COLO829 (cell line): ENCODE measurements around the gene TUBA3D.
"Not testable (repeated sequence)": the region's sequence is repeated elsewhere in the genome, so short reads cannot be mapped to it uniquely, and the experiment has no call there.

Experiments
- DNase-seq: peaks from one replicate; pipeline ENCODE4 v3.0.0; 2012; ENCODE audit warnings: low spot score

TUBA3D gene

GRCh38 chr2:131483981-131484820 lies 8.3 kb downstream of the TUBA3D start:
- DNase-seq, result not testable (repeated sequence)

DNA sequence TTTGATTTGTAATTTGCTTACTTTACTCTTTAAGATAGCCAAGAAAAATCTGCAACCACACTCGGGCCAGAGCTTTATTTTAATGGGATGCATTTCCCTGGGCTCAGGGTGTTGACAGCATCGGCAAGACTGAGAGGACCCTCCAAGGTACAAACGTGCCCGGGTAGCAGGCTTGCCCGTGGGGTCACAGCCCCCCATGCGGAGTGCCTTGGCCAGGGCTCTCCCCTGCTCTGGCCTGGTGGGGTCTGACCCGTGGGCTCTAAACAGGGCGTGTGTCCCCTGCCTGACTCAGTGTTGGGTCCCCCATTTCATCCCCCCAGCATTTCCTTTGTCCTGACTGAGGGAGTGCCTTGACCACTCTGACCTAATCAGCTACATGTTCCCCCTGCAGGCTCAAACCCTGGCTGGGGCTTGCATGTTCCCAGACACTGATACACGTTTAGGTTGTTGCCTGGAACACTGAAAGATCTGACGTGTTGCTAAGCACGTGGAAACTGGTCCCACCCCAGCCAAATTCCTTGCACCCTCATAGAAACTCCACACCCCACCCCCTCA lies 9.1 kb downstream of the TUBA3D start:
- not testable (repeated sequence) for DNase-seq

DNA sequence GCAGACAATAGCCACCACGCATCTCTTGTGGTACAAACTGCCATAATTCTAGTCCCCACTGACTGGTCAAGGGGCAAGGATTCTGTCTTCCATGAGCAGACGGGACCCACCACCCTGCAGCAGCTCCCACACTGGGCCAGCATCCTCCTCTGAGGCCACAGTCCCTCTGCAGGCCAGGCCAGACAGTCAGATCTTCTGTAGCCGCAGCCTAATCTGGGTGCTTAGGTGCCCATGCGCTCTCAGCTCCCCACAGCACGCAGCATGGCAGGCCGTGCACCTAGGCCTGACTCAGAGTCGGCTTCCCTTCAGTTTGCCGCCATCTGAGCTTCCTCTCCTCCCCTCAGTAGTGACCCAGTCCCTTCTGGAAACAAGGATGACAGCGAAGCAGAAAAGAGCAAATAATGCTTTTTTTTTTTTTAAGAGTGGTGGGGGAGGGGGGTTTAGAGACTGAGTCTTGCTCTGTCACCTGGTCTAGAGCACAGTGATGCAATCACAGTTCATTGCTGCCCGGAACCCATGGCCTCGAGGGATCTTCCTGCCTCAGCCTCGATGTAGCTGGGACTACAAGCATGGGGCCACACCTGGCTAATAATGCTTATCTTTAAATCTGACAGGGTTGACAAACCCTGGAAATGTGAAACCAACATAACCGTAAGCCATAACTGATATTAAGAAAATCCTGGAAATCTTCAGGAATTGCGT lies 10.4 kb downstream of the TUBA3D start:
- DNase-seq, result not testable (repeated sequence)

GRCh38 chr2:131488306-131489205 lies 12.6 kb downstream of the TUBA3D start:
- DNase-seq, result no peak

GRCh38 chr2:131490616-131491468 lies 14.9 kb downstream of the TUBA3D start:
- DNase-seq, result not testable (repeated sequence)

GRCh38 chr2:131491469-131491836 lies 15.5 kb downstream of the TUBA3D start:
- not testable (repeated sequence) for DNase-seq

DNA sequence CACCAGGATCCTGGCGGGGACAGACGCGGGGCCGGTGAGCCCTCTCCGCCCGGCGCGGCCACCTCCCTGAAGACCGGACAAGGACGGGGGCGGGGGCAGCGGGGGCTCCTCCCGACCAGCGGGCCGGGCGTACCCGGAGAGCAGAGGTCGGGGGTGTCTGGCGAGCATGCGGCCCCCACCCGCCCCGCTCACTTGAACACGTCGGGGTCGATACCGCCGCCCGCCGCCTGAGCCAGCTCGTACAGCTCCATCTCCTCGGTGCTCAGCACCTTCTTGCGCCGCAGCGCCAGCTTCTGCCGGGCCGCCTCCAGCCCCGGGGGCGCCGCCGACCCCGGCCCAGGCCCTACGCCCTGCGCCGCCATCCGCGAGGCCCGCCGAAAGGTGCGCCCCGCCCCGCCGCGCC lies 16.1 kb downstream of the TUBA3D start, which contains the start of gene MZT2A:
TSS of gene MZT2A (minus strand) at position 383 of the 403 bp plus-strand sequence. CDS start at position 362, 21 bp downstream.
- DNase-seq, result not testable (repeated sequence)

GRCh38 chr2:131492418-131493198 lies 16.7 kb downstream of the TUBA3D start:
- DNase-seq, result peak; percentile 98

DNA sequence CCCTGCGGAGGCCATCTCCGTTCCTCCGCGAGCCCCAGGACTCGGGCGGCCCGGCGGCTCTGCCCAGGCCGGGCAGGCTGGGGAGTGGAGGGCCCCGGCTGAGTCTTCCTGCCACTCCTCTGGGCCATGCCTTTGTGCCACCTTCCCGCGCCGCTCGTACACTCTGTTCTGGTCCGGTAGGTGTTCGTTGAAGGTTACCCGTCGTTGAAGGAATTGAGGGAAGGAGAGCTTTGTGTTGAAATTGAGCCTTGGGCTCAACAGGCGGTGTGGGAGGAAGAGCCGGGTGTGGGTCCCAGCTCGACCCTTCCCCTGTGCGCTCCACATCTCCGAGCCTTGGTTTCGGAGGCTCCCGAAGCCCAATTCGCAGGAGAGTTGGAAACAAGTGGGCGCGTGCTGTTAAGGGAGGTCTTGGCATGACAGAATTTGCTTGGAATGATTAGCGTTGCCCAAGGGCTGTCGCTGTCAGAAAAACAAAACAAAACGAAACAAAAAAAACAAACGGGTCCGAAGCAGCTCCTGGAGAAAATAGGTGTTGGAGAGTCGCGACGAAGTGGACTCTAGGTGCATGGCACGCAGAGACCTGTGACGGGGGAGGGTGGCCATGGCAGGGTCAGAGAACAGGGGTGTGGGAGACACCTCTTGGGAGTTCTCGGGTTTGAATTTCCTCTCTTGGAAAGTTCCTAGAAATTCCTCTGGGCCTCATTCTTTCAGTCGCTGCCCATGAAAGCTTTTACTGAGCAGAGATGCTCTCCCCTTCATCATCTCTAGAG lies 17.5 kb downstream of the TUBA3D start:
- DNase-seq, result no peak

GRCh38 chr2:131495506-131495905 lies 19.6 kb downstream of the TUBA3D start:
- DNase-seq, result not testable (repeated sequence)

DNA sequence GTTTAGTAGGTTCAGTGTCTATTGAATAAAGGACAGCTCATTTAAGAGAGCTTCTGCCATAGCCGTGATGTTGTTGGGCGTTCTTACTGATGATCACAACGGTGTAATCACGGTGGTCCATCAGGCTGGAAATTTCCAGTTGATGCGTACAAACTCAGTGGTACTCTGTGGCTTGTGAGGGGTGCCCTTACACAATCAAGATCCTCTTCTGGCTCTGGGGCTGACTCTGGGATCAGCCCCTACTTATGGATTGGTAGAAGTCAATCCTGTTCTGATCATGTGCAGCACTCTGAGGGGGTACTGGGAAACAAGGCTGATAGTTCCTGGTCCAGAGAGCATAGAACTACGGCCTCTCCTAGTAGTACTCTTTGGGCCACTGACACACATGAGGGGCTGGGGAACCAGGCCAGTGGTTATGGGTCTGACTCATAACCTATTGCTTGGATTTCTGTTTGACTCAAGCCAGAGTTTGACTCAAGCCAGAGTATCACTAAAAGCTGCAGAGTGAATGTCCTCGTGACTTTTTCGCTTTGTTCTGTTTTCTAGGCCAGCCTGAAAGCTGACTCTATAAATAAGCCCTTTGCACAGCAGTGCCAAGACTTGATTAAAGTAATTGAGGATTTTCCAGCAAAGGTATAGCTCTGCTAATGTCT lies 22.5 kb downstream of the TUBA3D start:
- not testable (repeated sequence) for DNase-seq

DNA sequence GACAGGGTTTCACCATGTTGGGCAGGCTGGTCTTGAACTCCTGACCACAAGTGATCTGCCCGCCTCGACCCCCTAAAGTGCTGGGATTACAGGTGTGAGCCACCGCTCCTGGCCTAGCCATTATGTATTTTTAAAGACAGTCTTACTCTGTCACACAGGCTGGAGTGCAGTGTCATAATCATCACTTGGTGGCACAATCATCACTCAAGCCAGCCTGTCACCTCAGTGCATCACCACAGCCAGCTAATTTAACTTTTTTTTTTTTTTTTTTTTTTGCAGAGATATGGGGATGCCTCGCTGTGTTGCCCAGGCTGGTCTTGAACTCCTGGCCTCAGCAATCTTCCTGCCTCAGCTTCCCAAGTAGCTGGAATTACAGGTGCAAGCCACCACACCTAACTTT lies 27.7 kb downstream of the TUBA3D start:
- not testable (repeated sequence) for DNase-seq

- DNase-seq, result not testable (repeated sequence)
These were observed 28.3 kb downstream of the TUBA3D start for GRCh38 chr2:131504082-131504750.

DNA sequence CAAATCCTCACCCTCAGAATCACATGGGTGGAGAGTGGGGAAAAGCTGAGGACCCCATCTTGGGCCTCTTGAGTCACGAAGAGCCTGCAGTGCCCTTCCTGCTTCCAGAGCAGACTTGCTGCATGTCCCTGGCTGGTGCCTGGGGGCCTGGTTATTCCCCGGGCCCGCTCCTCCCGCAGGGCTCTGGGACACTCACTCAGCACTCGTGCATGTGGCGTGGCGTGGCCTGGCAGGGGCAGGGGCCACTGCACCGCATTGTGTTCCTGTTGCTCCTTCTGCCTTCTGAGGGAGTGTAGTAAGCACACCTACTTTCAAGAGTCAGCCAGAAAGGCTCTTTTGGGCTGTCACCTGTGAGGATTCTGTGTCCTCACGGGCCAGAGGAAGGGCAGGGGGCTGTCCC lies 33.7 kb downstream of the TUBA3D start:
- DNase-seq, result no peak

- DNase-seq, result not testable (repeated sequence)
These were observed 35.5 kb downstream of the TUBA3D start for GRCh38 chr2:131511291-131511968.

GRCh38 chr2:131511969-131512870 lies 36.3 kb downstream of the TUBA3D start:
- DNase-seq, result not testable (repeated sequence)
